H1 (cell line): ENCODE measurements around the gene ZNF415. TPM values are rescaled to one million over a fixed set of nuclear protein-coding genes. Genes with fewer than 3 reads are reported as not detected.
"Not testable (repeated sequence)": the region's sequence is repeated elsewhere in the genome, so short reads cannot be mapped to it uniquely, and the experiment has no call there.

ENCODE experiments used
- CTCF ChIA-PET: fragments of 300-600 bp; sonication (Branson Sonifier 250); formaldehyde crosslinking; loops from one replicate; lab custom pipeline; 2021; ENCODE audit not compliant: partially characterized antibody; lab: Charles Lee
- POLR2A ChIA-PET: fragments of 300-600 bp; sonication (Branson Sonifier 250); formaldehyde crosslinking; loops from one replicate; lab custom pipeline; 2021; ENCODE audit warnings: inconsistent platforms; ENCODE audit not compliant: partially characterized antibody; lab: Charles Lee
- DNase-seq, 2 experiments: peaks; one replicate each; pipeline versions ENCODE4 v3.0.0 to v3.0.0-alpha.2; 2010 to 2022; ENCODE audit warnings: low spot score in 2 of 2, low read depth in 1 of 2, mixed read lengths in 1 of 2
- FAIRE-seq: peaks from 2 replicates; lab custom pipeline; 2011; peaks lifted over from hg19 to GRCh38; lab: Jason Lieb, UNC
- H2AFZ ChIP-seq: 2 replicates; pipeline ENCODE4 v1.8.1; 2012; ENCODE audit warnings: low read length, inconsistent platforms
- H2AK5ac ChIP-seq: 2 replicates; pipeline ENCODE4 v1.6.1; 2013; ENCODE audit warnings: low read depth, low read length
- H2BK120ac ChIP-seq: replicated peaks from 2 replicates; pipeline ENCODE3; 2013; ENCODE audit warnings: low read depth, low read length, inconsistent platforms
- H2BK12ac ChIP-seq: 2 replicates; pipeline ENCODE4 v1.6.1; 2013; ENCODE audit warnings: low read depth, low read length
- H2BK15ac ChIP-seq: 2 replicates; pipeline ENCODE4 v1.6.1; 2013; ENCODE audit warnings: low read length
- H2BK20ac ChIP-seq: 2 replicates; pipeline ENCODE4 v1.6.1; 2013; ENCODE audit warnings: low read length
- H2BK5ac ChIP-seq: 2 replicates; pipeline ENCODE4 v1.6.1; 2013; ENCODE audit warnings: low read depth, low read length
- H3K14ac ChIP-seq: 2 replicates; pipeline ENCODE4 v1.6.1; 2013; ENCODE audit warnings: inconsistent platforms; ENCODE audit not compliant: insufficient read length
- H3K18ac ChIP-seq: 2 replicates; pipeline ENCODE4 v1.6.1; 2013; ENCODE audit warnings: low read length; ENCODE audit errors: extremely low read depth
- H3K23ac ChIP-seq: 2 replicates; pipeline ENCODE4 v1.6.1; 2013; ENCODE audit warnings: inconsistent platforms; ENCODE audit not compliant: insufficient read length
- H3K23me2 ChIP-seq: 2 replicates; pipeline ENCODE4 v1.6.1; 2013; ENCODE audit warnings: low read depth, low read length
- H3K27ac ChIP-seq: 2 replicates; pipeline ENCODE4 v1.6.1; 2011; ENCODE audit warnings: low read depth, low read length, inconsistent platforms
- H3K27me3 ChIP-seq, 4 experiments: replicated peaks in 1 of 4; 1 replicate in 1 of 4; 2 replicates in 3 of 4; pipeline versions ENCODE4 v1.6.1 to v1.8.1; 2011 to 2013; ENCODE audit warnings: low read length in 3 of 4, mild to moderate bottlenecking in 3 of 4, inconsistent platforms in 2 of 4, mixed read lengths in 2 of 4, moderate library complexity in 1 of 4; ENCODE audit not compliant: control insufficient read depth in 3 of 4, insufficient read depth in 3 of 4; ENCODE audit errors: extremely low read depth in 1 of 4
- H3K36me3 ChIP-seq, 4 experiments: 2 replicates each; pipeline versions ENCODE4 v1.6.1 to v1.8.1; 2011 to 2013; ENCODE audit warnings: mild to moderate bottlenecking in 4 of 4, low read length in 3 of 4, moderate library complexity in 2 of 4, control low read depth in 1 of 4, inconsistent platforms in 1 of 4; ENCODE audit not compliant: insufficient read depth in 4 of 4, control insufficient read depth in 2 of 4
- H3K4ac ChIP-seq: replicated peaks from 2 replicates; pipeline ENCODE3; 2013; ENCODE audit warnings: low read length, low read depth, mixed read lengths, inconsistent platforms; ENCODE audit not compliant: insufficient read length
- H3K4me1 ChIP-seq, 4 experiments: replicated peaks in 1 of 4; 1 replicate in 1 of 4; 2 replicates in 3 of 4; pipeline versions ENCODE4 v1.6.1 to v1.8.1; 2011 to 2013; ENCODE audit warnings: low read length in 3 of 4, inconsistent platforms in 2 of 4, mixed read lengths in 1 of 4; ENCODE audit not compliant: insufficient read depth in 4 of 4, control insufficient read depth in 3 of 4
- H3K4me2 ChIP-seq, 2 experiments: 2 replicates each; pipeline versions ENCODE4 v1.6.1 to v1.8.1; 2011 to 2013; ENCODE audit warnings: low read depth in 2 of 2, low read length in 2 of 2, control low read depth in 1 of 2, inconsistent platforms in 1 of 2, mild to moderate bottlenecking in 1 of 2; ENCODE audit not compliant: insufficient read depth in 1 of 2
- H3K4me3 ChIP-seq, 4 experiments: fragments of 200-600, 300-600 bp in 1 of 4; sonication (generic), shearing (Covaris generic), sonication (Bioruptor Twin) in 1 of 4; 2 replicates each; pipeline versions ENCODE4 v1.5.1 to v1.8.1; 2011 to 2016; ENCODE audit warnings: low read length in 4 of 4, low read depth in 3 of 4, control low read depth in 2 of 4, inconsistent platforms in 2 of 4, mild to moderate bottlenecking in 2 of 4, mixed read lengths in 1 of 4, moderate library complexity in 1 of 4; ENCODE audit not compliant: insufficient read depth in 2 of 4; ENCODE audit errors: extremely low read depth in 1 of 4
- H3K56ac ChIP-seq: replicated peaks from 2 replicates; pipeline ENCODE3; 2013; ENCODE audit warnings: low read depth, mild to moderate bottlenecking, mixed read lengths, low read length, inconsistent platforms; ENCODE audit not compliant: insufficient read length
- H3K79me1 ChIP-seq: 2 replicates; pipeline ENCODE4 v1.6.1; 2013; ENCODE audit warnings: low read depth, low read length, control low read depth
- H3K79me2 ChIP-seq, 2 experiments: 2 replicates each; pipeline versions ENCODE4 v1.6.1 to v1.8.1; 2012 to 2013; ENCODE audit warnings: low read length in 2 of 2, mild to moderate bottlenecking in 2 of 2, inconsistent platforms in 1 of 2; ENCODE audit not compliant: insufficient read depth in 2 of 2, control insufficient read depth in 1 of 2
- H3K9ac ChIP-seq, 4 experiments: replicated peaks in 1 of 4; 1 replicate in 1 of 4; 2 replicates in 3 of 4; pipeline versions ENCODE4 v1.6.1 to v1.8.1; 2011 to 2013; ENCODE audit warnings: low read depth in 3 of 4, low read length in 3 of 4, control low read depth in 2 of 4, mild to moderate bottlenecking in 2 of 4, moderate library complexity in 2 of 4, inconsistent platforms in 1 of 4; ENCODE audit errors: extremely low read depth in 1 of 4
- H3K9me3 ChIP-seq, 2 experiments: 2 replicates each; pipeline versions ENCODE4 v1.6.1 to v1.8.1; 2012 to 2013; ENCODE audit warnings: mild to moderate bottlenecking in 2 of 2, moderate library complexity in 2 of 2, control low read depth in 1 of 2, inconsistent platforms in 1 of 2, low read depth in 1 of 2, low read length in 1 of 2, mixed read lengths in 1 of 2; ENCODE audit not compliant: insufficient read depth in 2 of 2
- H4K20me1 ChIP-seq, 2 experiments: replicated peaks in 1 of 2; 2 replicates each; pipeline versions ENCODE3 to v1.8.1; 2011 to 2013; ENCODE audit warnings: inconsistent platforms in 2 of 2, low read length in 2 of 2, mild to moderate bottlenecking in 1 of 2; ENCODE audit not compliant: insufficient read depth in 2 of 2, control insufficient read depth in 1 of 2
- H4K5ac ChIP-seq: 2 replicates; pipeline ENCODE4 v1.6.1; 2013; ENCODE audit warnings: low read length, low read depth, mixed read lengths, inconsistent platforms; ENCODE audit not compliant: insufficient read length
- H4K8ac ChIP-seq: 2 replicates; pipeline ENCODE4 v1.8.0; 2013; ENCODE audit warnings: mild to moderate bottlenecking, moderate library complexity, low read length, inconsistent platforms; ENCODE audit not compliant: insufficient read depth; ENCODE audit errors: extremely low read depth
- H4K91ac ChIP-seq: replicated peaks from 2 replicates; pipeline ENCODE3; 2013; ENCODE audit warnings: low read length, mixed read lengths, inconsistent platforms; ENCODE audit not compliant: insufficient read length
- WGBS, 2 experiments: shearing (Covaris generic) in 1 of 2; methylation state at CpG; one replicate each; pipeline versions ENCODE4 v1.1.6 to v1.1.7; 2013 to 2015; ENCODE audit warnings: low lambda C conversion rate in 2 of 2, mixed read lengths in 2 of 2, inconsistent platforms in 1 of 2, low coverage in 1 of 2, missing lambda C conversion rate in 1 of 2; ENCODE audit not compliant: insufficient replicate concordance in 2 of 2, insufficient coverage in 1 of 2, insufficient read length in 1 of 2; ENCODE audit errors: extremely low coverage in 1 of 2, missing lambda C conversion rate in 1 of 2; 5-methylcytosine and 5-hydroxymethylcytosine counted together
- polyA plus RNA-seq, 7 experiments: library from polyadenylated mRNA; depleted of rRNA in 3 of 7; stranded (reverse) in 5 of 7; unstranded in 2 of 7; fragments of >200 nt in 5 of 7; fragments of 200-250 nt in 2 of 7; gene quantifications; 1 replicate in 5 of 7; 2 replicates in 1 of 7; 4 replicates in 1 of 7; pipeline versions ENCODE4 v1.2.1 to v1.2.3, GENCODE V29; 2011 to 2013; ENCODE audit warnings: missing spikeins in 2 of 7, mixed read lengths in 2 of 7
- total RNA-seq: library from RNA; stranded (reverse); fragmentation: NEBNext Ultra II Directional; extraction: Animal tissue kit (Norgen Biotek cat#: 25700); gene quantifications from 2 replicates; pipeline ENCODE4 v1.2.1, GENCODE V29; 2021

ZNF415 gene
- total and polyA plus RNA-seq, 2 of the 8 experiments (the other 6 are each of a cell fraction or from before 2014, with no cell fraction given), result 5.8 to 9.7 TPM

GRCh38 chr19:53098570-53098969 is 34.1 kb downstream of the ZNF415 start:
- H2BK20ac ChIP-seq, H4K8ac ChIP-seq, H2AFZ ChIP-seq, H2BK15ac ChIP-seq, H2BK5ac ChIP-seq, H3K18ac ChIP-seq, POLR2A ChIA-PET, H3K9ac ChIP-seq, H3K4me2 ChIP-seq, H4K20me1 ChIP-seq, H3K56ac ChIP-seq, H2BK12ac ChIP-seq, H3K14ac ChIP-seq, H3K4me3 ChIP-seq, H4K91ac ChIP-seq, H3K27ac ChIP-seq, H4K5ac ChIP-seq, H2AK5ac ChIP-seq, H3K23ac ChIP-seq, H3K4ac ChIP-seq, H2BK120ac ChIP-seq, DNase-seq, H3K27me3 ChIP-seq, H3K36me3 ChIP-seq, H3K9me3 ChIP-seq, FAIRE-seq: not testable (repeated sequence)
- CTCF ChIA-PET, result interaction anchor here (0.6 kb wide), 1 partner anchor 925 kb away, joined by 3 read pairs; no protein-coding TSS in a partner anchor
- Histone ChIP-seq H3K23me2 (peaks cover 10% of the 10 kb centered on the region), H3K4me1 (peaks cover 0 to 12% (median 5%) of the 10 kb centered on the region in 4 experiments; a peak in 4 of 7 replicates), H3K79me1 (peaks cover 12% of the 10 kb centered on the region), H3K79me2 (peaks cover 3 to 44% of the 10 kb centered on the region in 2 experiments; a peak in 3 of 4 replicates)
- WGBS, 2 experiments, result 93% methylated on average over 12 of the region's 14 CpGs; no CpG with 5 or more reads in 1 of the 2 experiments
